AG20443 (cell line): Measurements from ENCODE around the gene TGM3.

Source experiments
- DNase-seq: peaks from one replicate; pipeline ENCODE4 v3.0.0; 2012; ENCODE audit warnings: low spot score, mixed read lengths

Gene TGM3

DNA sequence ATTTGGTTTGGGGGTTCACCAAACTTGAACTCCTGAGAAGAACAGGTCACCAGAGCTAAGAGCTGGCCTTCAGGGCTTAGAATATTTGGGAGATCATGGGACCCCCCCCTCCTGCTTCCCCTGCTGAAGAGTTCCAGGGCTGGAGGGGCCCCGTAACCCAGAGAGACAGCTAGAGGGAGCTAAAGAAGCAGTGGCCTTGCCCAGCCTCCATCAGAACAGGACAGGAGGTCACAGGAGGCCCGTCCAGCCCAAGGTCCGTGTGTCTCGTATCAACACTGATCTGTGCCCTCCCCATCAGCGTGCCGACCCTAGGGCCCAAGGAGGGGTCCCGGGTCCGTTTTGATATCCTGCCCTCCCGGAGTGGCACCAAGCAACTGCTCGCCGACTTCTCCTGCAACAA, 44.3 kb downstream of the TGM3 start:
- DNase-seq, result no peak

DNA sequence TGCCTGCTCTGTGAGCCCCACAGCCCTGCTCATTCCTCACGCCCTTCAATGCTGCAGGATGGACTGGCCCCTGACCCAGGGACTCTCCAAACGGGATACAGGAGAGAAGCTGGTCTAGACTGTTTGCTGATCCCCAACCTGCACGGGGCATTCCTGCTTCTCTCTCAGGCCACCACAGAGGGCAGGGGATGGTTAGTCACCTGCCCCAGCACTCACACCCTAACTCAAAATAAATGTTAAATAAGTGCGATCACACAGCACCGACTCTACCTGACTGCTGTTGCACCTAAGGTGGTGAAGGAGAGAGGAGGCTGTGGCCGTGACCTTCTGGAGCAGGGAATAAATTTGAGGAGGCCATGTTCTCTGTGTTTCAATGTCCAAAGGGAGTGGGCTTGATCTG, 45.0 kb downstream of the TGM3 start:
- no peak for DNase-seq

DNA sequence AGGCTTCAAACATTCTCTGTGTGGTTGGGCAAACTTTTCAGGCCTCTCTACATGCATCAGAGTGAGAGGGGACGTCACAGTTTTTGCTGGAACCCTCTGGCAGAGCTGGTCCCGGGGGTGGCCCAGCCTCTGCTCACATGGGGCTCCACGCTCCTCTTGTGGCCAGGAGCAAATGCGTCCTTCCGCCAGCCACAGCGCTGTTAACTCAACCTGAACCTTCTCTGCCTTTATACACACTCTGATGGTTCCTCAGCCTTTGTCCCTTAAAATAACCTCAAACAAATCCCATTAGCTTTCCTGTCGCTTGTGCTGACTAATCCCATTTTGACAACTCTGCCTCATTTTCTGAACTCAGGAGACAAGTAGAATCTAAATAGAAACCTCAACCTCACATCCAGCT, 45.5 kb downstream of the TGM3 start:
- DNase-seq, result no peak

DNA sequence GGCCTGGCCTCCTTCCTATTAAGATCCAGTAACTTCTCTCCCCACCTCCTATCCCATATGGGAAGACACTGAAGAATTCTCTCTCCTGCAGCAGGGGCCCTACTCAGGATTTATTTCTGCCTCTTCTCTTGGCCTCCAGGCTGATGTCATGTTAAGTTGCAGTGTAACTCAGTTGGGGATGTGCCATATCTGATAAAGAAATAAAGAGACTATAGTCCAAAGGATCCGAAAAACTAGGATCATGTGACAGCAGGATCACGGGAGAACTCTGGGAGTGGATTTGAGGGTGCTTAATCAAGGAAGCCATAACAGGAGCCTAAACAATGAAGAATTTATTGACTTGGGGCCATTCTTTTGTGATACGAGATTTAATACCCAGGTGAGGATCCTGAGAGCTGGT, 46.4 kb downstream of the TGM3 start:
- no peak for DNase-seq

DNA sequence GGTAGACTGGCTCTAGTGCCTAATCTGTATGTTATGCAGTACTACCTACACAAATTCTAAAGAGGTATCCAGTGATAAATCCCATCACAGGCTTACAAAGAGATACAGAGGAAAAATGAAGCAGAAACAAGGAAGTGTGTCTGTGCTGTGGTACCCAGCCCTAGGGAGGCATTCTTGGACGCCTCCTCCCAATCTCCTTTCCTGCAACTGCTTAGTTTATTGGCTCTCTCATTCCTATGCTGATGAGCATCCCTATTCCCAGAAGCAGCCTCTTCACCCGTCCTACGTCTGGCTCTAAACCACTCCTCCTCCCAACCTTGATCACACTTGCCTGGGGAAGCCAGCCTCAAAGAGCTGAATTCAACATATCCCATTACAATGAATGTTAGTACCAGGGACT, 50.4 kb downstream of the TGM3 start:
- DNase-seq, result no peak

DNA sequence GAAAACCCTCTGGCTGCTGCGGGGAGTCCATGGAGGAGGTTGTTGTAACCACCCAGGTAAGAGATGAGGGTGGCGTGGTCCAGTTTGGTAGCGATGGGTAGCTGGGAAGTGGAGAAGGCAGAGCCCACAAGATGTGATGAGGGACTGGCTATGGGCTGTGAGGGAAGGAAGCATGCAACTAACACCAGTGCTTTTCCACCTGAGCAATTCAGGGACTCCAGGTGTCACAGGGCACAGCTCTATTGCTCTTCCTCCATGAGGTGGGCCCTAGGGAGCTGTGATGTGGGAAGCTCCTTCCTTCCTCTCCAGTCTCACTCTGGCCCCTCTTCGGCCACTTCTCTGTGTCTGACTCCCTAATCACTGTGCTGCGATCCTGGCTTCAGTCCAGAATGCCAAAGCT, 52.5 kb downstream of the TGM3 start:
- DNase-seq, result no peak

DNA sequence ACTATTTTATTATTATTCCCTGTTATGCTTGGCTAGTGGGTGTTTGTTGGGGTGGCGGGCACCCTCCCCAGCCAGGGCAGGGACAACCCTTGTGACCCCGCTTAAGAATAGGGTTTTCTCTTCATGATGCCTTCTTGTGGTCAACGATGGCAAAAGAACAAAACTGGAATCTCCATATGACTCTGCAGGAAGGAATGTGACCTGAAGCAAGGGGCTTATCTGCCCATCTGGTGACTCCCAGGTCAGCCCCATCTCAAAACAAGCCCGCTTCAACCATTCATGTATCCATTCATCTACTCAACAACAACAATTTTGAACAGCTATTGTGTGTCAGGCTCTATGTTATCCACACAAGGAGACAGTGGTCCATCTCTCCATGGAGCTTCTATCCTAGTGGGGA, 54.0 kb downstream of the TGM3 start:
- DNase-seq, result no peak

DNA sequence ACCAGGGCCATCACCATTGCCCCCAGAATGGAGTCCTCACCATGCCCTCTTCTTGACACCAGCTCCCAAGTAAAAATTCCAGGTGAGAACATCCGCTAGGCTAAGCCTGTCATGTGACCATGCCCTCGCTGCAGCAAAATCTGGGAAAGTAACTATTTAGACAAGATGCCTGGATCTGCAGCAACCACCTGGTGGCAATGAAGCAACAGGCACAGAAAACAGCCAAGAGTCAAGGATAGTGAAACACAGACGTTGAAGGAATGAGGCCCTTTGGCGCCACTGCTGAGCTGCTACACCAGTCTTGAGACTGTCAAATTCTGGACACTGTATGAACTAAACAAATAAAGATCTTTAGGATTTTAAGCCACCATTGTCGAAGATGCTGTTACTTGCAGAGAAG, 54.8 kb downstream of the TGM3 start:
- DNase-seq, result no peak

DNA sequence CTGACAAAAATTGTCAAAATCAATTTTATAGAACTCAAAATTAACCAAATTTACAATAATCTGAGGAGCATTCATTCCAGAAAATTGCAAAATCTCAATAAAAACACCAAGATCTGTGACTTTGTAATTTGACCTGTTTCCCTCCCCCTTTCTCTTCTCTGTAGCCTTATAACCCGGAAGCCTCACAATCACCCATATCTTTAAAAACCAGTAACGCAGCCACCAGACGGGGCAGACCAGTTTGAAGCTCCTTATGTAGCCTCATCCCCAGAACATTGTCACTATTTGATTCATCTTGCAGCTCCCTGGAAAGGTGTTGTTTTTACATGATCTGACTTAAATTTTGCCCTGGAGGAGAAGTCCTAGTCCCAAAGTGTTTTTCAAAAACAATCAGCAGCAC, 57.4 kb downstream of the TGM3 start:
- no peak for DNase-seq

DNA sequence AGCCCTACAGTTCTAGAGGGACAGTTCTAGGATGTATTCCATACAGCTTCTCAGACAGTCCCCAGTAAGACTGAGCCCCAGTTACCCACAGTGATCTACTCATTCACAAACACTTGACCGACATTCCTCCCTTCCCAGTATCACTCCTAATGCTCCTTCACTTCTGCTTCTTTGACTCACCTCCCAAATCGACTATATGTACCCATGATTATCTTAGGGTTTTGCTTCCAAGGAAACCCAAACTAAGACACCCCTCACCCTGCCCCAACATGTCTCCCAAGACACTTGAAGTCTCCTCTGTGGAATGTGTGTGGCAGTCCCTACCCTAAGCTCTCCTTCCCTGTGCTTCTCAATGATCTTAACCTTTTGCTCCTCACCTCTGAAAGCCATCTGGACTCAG, 61.3 kb downstream of the TGM3 start:
- DNase-seq, result no peak

DNA sequence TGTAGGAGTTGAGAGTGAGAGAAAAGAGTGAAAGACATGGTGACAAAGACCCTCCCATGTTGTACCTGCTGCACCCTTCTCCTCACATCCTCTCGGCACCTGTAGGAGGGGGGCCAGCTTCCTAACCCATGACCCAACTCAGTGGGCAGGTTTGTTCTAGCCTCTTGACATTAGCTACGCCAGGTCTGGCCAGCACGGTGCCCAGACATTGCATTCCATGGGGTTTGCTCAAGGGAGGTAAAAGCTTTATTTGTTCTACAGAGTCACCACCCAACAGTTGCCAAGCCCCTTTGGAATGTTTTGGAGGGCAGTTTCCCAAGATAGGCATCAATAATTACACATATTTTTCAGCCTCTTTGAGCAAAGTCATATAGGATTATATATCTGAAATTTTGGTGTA, 62.2 kb downstream of the TGM3 start:
- DNase-seq, result no peak

DNA sequence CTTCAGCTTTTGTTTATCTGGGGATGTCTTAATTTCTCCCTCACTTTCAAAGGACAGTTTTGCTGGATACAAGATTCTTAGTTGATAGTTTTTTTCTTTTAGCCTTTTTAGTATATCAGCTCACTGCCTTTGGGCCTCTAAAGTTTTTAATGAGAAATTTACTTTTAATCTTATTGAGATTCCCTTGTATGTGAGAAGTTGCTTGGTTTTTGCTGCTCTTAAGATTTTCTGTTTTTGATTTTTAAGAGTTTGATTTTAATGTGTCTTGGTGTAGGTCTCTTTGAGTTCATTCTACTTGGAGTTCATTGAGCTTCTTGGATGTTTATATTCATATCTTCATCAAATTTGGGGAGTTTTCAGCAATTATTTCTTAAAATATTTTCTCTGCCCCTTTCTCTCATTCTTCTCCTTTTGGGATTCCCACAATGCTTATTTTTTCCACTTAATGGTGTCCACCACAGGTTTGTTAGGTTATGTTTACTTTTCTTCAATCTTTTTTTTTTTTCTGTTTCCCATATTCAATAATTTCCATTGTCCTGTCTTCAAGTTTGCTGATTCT, 65.3 kb downstream of the TGM3 start:
- no peak for DNase-seq

DNA sequence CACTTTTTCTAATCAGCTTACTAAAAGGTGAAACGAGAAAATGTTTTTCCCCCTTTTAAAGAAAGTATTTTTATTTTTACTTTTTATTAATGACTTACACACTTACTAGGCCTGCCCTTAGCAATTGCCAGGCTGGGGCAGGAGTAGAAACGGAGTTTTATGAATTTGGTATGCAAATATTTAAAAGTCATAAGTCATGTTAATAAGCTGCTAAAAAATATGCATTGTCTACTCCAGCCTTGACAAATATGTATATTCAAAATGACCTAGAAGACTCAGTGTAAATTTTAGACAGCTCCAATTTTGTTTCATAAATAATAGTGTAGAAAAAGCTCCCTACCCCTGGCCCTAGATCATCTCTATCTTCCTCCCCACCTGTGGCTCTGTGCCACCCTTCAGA, 67.4 kb downstream of the TGM3 start:
- no peak for DNase-seq

DNA sequence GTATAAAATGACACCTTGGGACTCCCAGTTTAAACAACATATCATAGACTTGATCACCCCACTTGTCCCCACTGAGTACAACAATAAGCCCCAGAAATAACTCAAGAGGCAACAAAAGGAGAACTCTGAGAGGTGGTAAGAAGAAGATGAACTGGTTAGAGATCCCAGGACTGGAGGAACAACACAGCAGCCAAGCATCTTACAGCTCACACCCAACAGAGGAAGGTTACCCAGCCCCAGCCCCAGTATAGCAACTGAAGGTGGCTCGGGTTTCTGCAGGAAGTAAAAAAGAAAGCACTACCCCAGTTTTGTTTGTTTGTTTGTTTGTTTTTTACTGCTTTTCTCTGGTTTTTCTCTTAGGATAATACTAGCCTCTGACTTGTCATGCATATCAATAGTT, 67.8 kb downstream of the TGM3 start:
- no peak for DNase-seq

DNA sequence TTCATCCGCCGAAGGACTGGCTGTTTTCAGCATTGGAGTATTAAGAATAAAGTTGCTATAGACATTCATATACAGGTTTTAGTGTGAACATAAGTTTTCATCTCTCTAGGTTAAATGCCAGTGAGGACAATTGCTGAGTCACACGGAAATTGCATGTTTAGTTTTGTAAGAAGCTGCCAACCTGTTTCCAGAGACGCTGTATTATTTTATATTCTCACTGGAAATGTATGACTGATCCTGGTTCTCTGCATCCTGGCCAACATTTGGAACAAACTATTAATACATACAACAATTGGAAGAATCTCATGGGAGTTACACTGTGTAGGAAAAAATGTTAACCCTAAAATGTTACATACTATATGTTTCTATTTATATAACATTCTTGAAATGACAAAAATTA, 68.2 kb downstream of the TGM3 start:
- DNase-seq, result no peak

DNA sequence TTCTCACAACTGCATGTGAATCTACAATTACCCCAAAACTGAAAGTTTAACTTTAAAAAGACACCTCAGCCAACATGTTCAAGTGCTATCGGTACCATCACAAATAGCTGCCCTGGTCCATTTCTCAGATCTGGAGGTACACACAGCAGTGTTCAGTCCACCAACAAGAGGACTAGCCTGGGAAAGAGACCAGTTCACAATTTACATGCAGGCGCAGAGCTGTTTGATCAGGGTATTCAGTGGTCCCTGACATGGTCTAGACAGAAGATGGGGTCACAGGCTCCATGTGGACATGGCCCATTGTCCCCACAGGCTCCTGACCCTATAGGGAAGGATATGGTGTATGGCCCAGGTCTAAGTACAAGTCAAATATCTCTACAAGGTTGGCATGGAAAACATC, 69.3 kb downstream of the TGM3 start:
- DNase-seq, result no peak

DNA sequence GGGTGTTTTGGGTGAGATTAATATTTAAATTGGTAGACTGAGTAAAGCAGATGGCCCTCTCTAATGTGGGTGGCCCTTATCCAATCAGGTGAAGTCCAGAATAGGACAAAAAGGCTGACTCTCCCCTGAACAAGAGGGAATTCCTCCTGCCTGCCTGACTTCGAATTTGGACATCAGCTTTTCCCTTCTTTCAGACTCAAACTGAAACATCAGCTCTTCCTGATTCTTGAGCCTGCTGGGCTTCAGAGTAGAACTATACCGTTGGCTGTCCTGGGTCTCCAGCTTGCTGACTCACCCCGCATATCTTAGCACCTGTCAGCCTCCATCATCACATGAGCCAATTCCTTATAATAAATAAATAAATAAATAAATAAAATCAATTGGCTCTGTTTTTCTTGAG, 69.9 kb downstream of the TGM3 start:
- DNase-seq, result no peak

DNA sequence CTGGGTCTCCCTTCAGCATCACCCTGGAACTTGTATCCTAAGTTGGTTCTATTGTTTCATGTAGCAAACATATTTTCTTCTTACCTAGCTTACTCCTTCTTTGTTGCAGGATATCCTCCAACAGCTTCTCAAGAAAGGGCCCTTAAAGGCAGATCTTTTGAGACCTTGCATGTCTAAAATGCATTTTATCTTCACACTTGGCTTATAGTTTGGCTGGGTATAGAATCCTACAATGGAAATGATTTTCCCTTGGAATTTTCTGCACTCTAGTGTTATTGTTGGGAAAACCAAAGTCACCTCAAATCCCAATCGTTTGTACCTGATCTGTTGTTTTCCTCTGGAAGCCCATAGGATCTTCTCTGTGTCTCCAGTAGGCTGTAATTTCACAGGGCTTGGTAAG, 72.8 kb downstream of the TGM3 start:
- no peak for DNase-seq

DNA sequence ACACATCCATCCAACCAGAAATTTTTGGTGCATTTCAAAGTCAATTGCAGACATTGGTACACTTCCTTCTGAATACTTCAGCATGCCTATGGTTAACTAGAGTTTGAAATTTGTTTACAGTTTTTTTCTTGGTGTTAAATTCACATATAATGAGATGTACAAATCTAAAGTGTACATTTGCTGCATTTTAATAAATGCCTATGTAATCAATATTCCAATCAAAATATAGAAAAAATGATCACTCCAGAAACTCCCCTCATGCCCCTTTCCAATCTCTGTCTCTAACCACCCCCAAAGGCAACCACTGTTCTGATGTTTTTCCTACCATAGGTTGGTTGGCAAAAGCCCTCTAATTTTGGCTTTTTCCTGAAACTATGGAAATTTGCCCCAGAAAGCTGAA, 77.3 kb downstream of the TGM3 start:
- no peak for DNase-seq

DNA sequence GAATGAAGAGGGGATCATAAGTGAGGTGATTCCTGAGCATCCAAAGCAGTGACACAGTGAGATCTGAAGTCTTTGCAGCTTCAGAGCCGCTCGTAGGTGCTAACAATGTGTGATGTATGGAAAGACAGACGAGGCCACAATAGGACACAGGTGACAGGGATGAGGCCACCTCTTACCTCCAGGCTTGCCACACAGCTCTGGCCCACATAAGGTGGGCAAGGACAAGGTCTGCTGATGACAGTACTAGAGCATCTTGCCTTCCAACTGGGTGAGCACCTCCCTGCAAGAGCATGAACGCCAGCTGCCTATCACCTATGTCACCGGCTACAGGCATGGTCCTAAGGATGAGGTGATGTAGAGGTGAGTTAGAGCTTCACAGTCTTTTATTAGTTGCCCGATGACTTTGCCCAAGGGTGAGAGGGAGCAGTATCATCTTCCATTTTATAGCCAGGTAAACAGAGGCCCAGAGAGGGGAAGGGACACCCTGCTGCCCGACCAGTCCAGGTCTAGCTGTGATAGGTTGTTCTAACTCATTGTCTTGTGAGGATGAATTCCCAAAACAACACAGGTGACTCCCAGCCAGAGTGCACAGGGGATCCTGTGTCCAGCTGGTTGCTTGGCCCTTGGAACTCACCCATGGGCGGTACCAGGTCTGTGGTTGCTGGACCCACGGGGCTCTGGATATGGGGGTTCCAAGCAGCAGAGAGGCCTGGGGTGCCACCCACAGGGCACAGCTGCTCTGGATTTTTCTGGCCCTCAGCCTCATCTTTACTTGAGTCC, 78.7 kb downstream of the TGM3 start:
- no peak for DNase-seq

DNA sequence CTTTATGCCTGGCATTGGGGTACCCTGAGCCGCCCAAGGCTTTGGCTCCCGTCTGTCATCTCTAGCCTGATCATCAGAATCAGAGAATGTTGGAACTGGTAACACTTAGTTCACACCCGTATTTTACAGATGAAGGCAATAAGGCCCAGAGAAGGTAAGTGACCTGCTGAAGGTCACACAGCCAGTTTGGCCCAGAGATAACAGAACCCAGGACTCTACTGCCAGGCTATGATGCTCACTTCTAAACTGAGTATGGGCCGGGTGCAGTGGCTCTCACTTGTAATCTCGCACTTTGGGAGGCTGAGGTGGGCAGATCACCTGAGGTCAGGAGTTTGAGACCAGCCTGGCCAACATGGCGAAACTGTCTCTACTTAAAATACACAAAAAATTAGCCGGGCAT, 83.1 kb downstream of the TGM3 start:
- DNase-seq, result no peak

DNA sequence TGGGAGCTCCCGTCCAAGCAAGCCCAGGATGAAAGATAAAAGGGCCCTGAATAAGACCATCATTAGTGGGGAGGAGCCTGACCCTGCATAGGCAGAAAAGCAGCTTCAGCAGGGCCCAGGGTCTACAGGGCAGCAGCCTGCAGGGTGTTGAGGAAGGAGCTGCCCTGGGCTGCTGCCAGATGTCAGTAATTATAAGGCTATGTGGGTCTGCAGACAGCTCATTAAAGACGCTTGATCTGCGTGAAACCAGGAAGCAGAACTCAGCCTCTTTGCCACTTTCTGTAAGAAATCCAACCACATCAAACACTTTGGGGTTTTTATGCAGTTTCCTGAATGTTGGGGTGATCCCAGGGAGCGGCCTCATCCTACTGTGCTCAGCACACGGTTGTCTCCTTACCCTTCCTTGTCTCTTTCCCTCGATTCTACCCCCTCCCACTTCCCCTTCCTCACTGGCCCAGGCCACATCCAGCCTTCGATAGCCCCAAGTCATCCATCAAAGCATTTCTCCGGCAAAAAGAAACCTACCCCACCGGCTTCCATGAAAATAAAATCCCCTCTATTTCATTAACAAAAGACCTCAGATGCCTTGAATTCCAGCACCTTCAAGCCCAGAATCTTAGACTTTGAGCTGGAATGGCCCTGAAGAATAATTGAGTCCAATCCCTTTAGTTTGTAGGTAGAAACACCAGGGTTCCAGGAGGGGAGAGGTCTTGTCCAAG, 83.9 kb downstream of the TGM3 start:
- DNase-seq, result no peak

DNA sequence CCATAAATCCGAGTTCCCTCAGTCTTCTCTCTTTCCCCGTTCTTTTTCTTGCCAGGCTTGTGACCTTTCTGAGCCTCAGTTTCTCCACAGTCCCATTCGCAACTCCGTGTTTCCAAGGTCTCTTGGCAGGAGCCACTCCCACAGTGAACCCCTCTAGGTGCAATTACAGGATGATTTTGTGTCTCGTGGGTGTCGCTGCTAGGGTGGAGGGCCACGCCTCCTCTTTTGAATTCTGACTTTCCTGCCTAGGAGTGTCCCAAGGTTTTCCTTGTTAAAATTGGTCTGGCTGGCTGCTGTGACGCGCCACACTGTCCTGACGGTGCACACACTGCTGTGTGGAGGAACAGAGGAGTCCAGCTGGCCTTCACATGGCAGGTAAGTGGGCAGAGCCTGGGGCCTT, 84.8 kb downstream of the TGM3 start, which contains the start of gene TGM6:
TSS of gene TGM6 (plus strand) at position 301 of the 400 bp plus-strand sequence. CDS start at position 369, 68 bp downstream.
- no peak for DNase-seq

DNA sequence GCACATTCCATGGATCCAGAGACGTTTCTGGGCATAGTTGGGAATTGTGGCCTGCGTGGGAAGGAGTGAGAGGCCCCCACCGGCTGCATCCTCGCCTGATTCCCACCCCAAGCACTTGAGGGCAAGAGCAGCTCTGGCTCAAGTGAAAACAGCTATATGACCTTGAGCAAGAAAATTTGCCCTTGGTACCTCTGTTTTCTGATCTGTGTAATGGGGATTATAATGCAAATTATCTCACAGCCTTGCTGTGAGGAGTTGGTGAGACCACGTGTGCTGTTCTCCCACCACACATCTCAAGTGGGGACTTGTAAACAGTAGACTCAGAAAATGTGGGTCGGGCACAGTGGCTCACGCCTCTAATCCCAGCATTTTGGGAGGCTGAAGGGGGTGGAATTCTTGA, 85.5 kb downstream of the TGM3 start:
- no peak for DNase-seq
